Aorta (tissue), 5 donors: ENCODE measurements around the gene MTF1. TPM values are rescaled to one million over a fixed set of nuclear protein-coding genes. Genes with fewer than 3 reads are reported as not detected.
"Not testable (repeated sequence)": the region's sequence is repeated elsewhere in the genome, so short reads cannot be mapped to it uniquely, and the experiment has no call there.

Source experiments
- ATAC-seq: fragments of 200-7000 bp; cut with Tn5 transposase; one replicate; pipeline ENCODE4 v1.9.1; 2022; ENCODE audit warnings: moderate library complexity; ENCODE audit not compliant: low FRiP score
- DNase-seq, 2 donors: peaks; one replicate each; pipeline ENCODE4 v3.0.0-alpha.2; 2020
- H3K27ac ChIP-seq, 2 donors: one replicate each; pipeline ENCODE4 v1.5.1; 2013; ENCODE audit warnings: low read length in 2 of 2, mild to moderate bottlenecking in 2 of 2, moderate library complexity in 2 of 2, control low read depth in 1 of 2, inconsistent platforms in 1 of 2, low read depth in 1 of 2
- H3K27me3 ChIP-seq, 2 donors: one replicate each; pipeline ENCODE4 v1.6.1; 2013; ENCODE audit warnings: control low read depth in 1 of 2, low read length in 1 of 2, mild to moderate bottlenecking in 1 of 2, moderate library complexity in 1 of 2; ENCODE audit not compliant: insufficient read depth in 2 of 2, control insufficient read depth in 1 of 2
- H3K36me3 ChIP-seq, 2 donors: one replicate each; pipeline ENCODE4 v1.6.1; 2013; ENCODE audit warnings: control low read depth in 1 of 2, low read length in 1 of 2, mild to moderate bottlenecking in 1 of 2; ENCODE audit not compliant: insufficient read depth in 2 of 2, control insufficient read depth in 1 of 2
- H3K4me1 ChIP-seq, 2 donors: one replicate each; pipeline ENCODE4 v1.6.1; 2013; ENCODE audit warnings: low read length in 2 of 2, control low read depth in 1 of 2, mild to moderate bottlenecking in 1 of 2, moderate library complexity in 1 of 2; ENCODE audit not compliant: insufficient read depth in 2 of 2, control insufficient read depth in 1 of 2
- H3K4me3 ChIP-seq, 2 donors: one replicate each; pipeline ENCODE4 v1.5.1; 2013; ENCODE audit warnings: low read length in 2 of 2, control low read depth in 1 of 2, mild to moderate bottlenecking in 1 of 2
- H3K9me3 ChIP-seq: one replicate; pipeline ENCODE4 v1.6.1; 2013; ENCODE audit warnings: mild to moderate bottlenecking, low read length; ENCODE audit not compliant: control insufficient read depth
- WGBS, 2 donors: extraction: QIAGEN DNeasy Blood & Tissue Kit; methylation state at CpG; one replicate each; pipeline ENCODE4 v1.1.7; 2013; 5-methylcytosine and 5-hydroxymethylcytosine counted together
- intact Hi-C, 2 donors: fragments of 100-400 bp; cut with DNase I; formaldehyde crosslinking; loops; one replicate each; pipeline versions ENCODE4 v1.14.2 to v1.15.0; 2022
- long read RNA-seq, 2 donors: library from polyadenylated mRNA; unstranded; transcript quantifications; one replicate each; pipeline ENCODE4 v2.0.0, GENCODE V29; 2020 to 2021
- polyA plus RNA-seq, 2 donors: library from polyadenylated mRNA; stranded (reverse); fragments of 200-250 nt; gene quantifications; one replicate each; pipeline ENCODE4 v1.2.3, GENCODE V29; 2013
- total RNA-seq, 2 donors: library from RNA; stranded (reverse); fragmentation: NEBNext Ultra II Directional; extraction: Animal tissue kit (Norgen Biotek cat#: 25700); gene quantifications; one replicate each; pipeline ENCODE4 v1.2.1, GENCODE V29; 2021
- donor health status: healthy with polysubstance abuse.
- donor health status: Bipolar disorder and iron deficiency.
- donor health status: DM: no; HTN: no; CAD: no.
- donor health status: DM: no; HTN: no; CAD: no.
- donor health status: DM: yes; HTN: yes; CAD: no.

MTF1 gene
- 10 to 100 TPM; 21.0 to 23.5 TPM for total RNA-seq
- 1 to 10 TPM; 2.1 to 2.8 TPM for polyA plus RNA-seq
- long read RNA-seq, donor 1, full-length matches to known transcripts, result 5 of 19 reads
- long read RNA-seq, donor 1, partial matches to known transcripts, result 10 of 19 reads
- long read RNA-seq, donor 1, other reads (novel, unspliced or antisense), result 4 of 19 reads
- long read RNA-seq, donor 2, full-length matches to known transcripts, result 2 of 9 reads
- long read RNA-seq, donor 2, partial matches to known transcripts, result 6 of 9 reads
- long read RNA-seq, donor 2, other reads (novel, unspliced or antisense), result 1 of 9 reads

GRCh38 chr1:37859507-37860345 is at the start of gene MTF1:
TSS of gene MTF1 (minus strand) at chr1:37859592. CDS start at chr1:37857658, 1,934 bp downstream.
- H3K36me3 ChIP-seq, result peaks cover 0 to 9% of the 10 kb centered on the region in 2 donors
- WGBS, 2 donors, result 0% methylated on average over 55 to 61 of the region's 61 CpGs
- intact Hi-C loops, result loop anchor here (2.0 to 5.0 kb wide), 3 partner anchors 47 to 262 kb away; partner anchors contain the start of genes GNL2 (in 1 of the 2) and YRDC (in 1 of the 2)

DNA sequence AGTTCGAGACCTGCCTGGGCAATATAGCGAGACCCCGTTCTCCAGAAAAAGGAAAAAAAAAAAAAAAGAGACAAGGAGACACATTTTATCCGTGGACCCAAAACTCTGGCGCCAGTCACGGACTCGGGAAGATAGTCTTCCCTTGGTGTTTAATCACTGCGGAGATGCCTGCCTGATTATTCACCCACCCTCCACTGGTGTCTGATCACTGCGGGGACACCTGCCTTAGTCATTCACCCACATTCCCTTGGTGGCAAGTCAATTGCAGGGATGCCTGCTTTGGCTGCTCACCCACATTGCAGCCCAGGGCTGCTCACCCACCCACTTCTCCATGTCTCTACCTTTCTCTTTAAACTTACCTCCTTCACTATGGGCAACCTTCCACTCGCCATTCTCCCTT is 49.1 kb upstream of the MTF1 start:
- H3K4me1 ChIP-seq, H3K4me3 ChIP-seq, H3K36me3 ChIP-seq, H3K27me3 ChIP-seq, H3K9me3 ChIP-seq, DNase-seq, ATAC-seq, intact Hi-C loops: not testable (repeated sequence)
- H3K27ac ChIP-seq, result peak overlapping the region in 1 of 2 donors; percentile 25
- 97 to 98% methylated on average over 10 of the region's 10 CpGs for WGBS, 2 donors

More at GRCh38 chr1:37859507-37860345, at the start of gene MTF1:
- Histone ChIP-seq H3K27ac (peak within 1 kb of the TSS in 1 of 2 donors; percentile 37), H3K9me3 (no peaks in the 10 kb centered on the region), H3K27me3 (no peaks in the 10 kb centered on the region), H3K4me3 (peak within 1 kb of the TSS; percentile 80 to 86), H3K4me1 (no peaks in the 10 kb centered on the region)
- peak; percentile 98 to 99 for DNase-seq
- ATAC-seq, result peak; percentile 99

GRCh38 chr1:37907416-37908125 is 48.2 kb upstream of the MTF1 start:
- ATAC-seq, intact Hi-C loops, H3K4me1 ChIP-seq, H3K4me3 ChIP-seq, H3K9me3 ChIP-seq, H3K36me3 ChIP-seq, H3K27me3 ChIP-seq, DNase-seq: not testable (repeated sequence)
- 69 to 72% methylated on average over 6 of the region's 6 CpGs for WGBS, 2 donors
- peak overlapping the region; percentile 23 to 74 for H3K27ac ChIP-seq

DNA sequence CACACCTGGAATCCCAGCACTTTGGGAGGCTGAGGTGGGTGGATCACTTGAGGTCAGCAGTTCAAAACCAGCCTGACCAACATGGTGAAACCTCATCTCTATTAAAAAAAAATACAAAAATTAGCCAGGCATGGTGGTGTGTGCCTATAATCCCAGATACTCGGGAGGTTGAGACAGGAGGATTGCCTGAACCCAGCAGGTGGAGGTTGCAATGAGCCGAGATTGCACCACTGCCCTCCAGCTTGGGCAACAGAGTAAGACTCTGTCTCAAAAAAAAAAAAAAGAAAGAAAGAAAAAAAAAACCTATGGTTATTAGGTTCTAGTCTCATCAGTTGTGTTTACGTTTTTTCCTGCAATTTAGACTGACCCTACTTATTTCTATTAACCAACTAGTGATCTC is 47.2 kb upstream of the MTF1 start:
- WGBS, 2 donors, result 88 to 93% methylated on average over 3 of the region's 3 CpGs
- intact Hi-C loops, ATAC-seq, H3K36me3 ChIP-seq, H3K9me3 ChIP-seq, H3K4me3 ChIP-seq, DNase-seq, H3K27me3 ChIP-seq, H3K4me1 ChIP-seq: not testable (repeated sequence)
- peak overlapping the region in 1 of 2 donors; percentile 36 for H3K27ac ChIP-seq

DNA sequence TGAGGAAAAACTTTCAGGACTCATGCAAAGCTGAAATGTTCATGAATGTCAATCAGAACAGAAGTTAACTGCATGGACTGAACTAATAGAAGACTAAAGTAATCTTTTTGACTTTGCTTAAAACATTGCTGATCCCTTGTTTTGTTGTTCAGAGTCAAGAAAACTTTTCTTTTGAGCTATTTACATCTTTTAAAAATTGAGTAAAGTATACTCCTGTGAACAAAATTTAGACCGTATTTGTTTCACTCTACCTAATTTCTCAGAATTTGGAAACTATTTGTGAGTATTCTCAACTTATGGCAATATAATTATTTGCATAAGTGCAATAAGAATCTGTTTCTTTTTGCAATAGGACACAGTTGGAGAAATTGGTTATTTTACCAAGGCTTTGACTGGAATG is 46.3 kb upstream of the MTF1 start:
- H3K4me1 ChIP-seq, result peaks cover 0 to 2% of the 10 kb centered on the region in 2 donors
- H3K9me3 ChIP-seq, result no peaks in the 10 kb centered on the region
- no peaks in the 10 kb centered on the region for H3K36me3 ChIP-seq
- no peak for ATAC-seq
- H3K27ac ChIP-seq, result no peak overlapping the region
- WGBS, 2 donors, result 8 to 17% methylated on average over 1 of the region's 1 CpG
- intact Hi-C loops, result no loop called here
- no peaks in the 10 kb centered on the region for H3K27me3 ChIP-seq
- H3K4me3 ChIP-seq, result no peak overlapping the region
- DNase-seq, result no peak

DNA sequence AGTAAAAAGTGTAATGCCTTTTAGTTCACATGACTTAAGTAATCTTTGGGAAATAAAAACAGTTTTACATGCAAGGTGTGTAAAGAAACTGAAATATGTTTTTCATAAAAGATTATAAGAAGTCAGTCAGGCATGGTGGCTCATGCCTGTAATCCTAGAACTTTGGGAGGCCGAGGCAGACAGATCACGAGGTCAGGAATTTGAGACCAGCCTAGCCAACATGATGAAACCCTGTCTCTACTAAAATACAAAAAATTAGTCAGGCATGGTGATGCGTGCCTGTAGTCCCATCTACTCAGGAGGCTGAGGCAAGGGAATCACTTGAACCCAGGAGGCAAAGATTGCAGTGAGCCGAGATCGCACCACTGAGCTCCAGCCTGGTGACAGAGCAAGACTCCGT is 44.5 kb upstream of the MTF1 start:
- H3K36me3 ChIP-seq, H3K9me3 ChIP-seq, ATAC-seq, intact Hi-C loops, H3K4me3 ChIP-seq, H3K4me1 ChIP-seq, DNase-seq, H3K27me3 ChIP-seq, H3K27ac ChIP-seq: not testable (repeated sequence)
- 87 to 91% methylated on average over 6 of the region's 6 CpGs for WGBS, 2 donors

GRCh38 chr1:37902983-37903382 is 43.6 kb upstream of the MTF1 start:
- Histone ChIP-seq H3K9me3 (no peaks in the 10 kb centered on the region), H3K27ac (no peak overlapping the region), H3K27me3 (no peaks in the 10 kb centered on the region), H3K36me3 (no peaks in the 10 kb centered on the region), H3K4me1 (peaks cover 0 to 2% of the 10 kb centered on the region in 2 donors), H3K4me3 (no peak overlapping the region)
- 90 to 94% methylated on average over 5 of the region's 5 CpGs for WGBS, 2 donors
- DNase-seq (no peak), ATAC-seq (no peak)
- intact Hi-C loops, result no loop called here

GRCh38 chr1:37901893-37902225 is 42.5 kb upstream of the MTF1 start:
- 96 to 98% methylated on average over 6 of the region's 6 CpGs for WGBS, 2 donors
- intact Hi-C loops, result no loop called here

More at GRCh38 chr1:37901893-37902225, 42.5 kb upstream of the MTF1 start:
- H3K27ac ChIP-seq, result no peak overlapping the region
- H3K9me3 ChIP-seq, result no peaks in the 10 kb centered on the region
- ATAC-seq (no peak), DNase-seq (no peak)
- no peaks in the 10 kb centered on the region for H3K27me3 ChIP-seq
- H3K36me3 ChIP-seq, result no peaks in the 10 kb centered on the region
- no peaks in the 10 kb centered on the region for H3K4me1 ChIP-seq
- H3K4me3 ChIP-seq, result no peak overlapping the region
